Esophagus squamous epithelium (tissue), 4 donors: ENCODE results near the gene UNC79.

Experiments used
- POLR2A ChIP-seq, 4 donors: fragments of 450-650 bp; IDR thresholded peaks; one replicate each; pipeline ENCODE4 v1.6.1; 2017; ENCODE audit warnings: antibody characterized with exemption in 4 of 4, mild to moderate bottlenecking in 4 of 4, moderate library complexity in 3 of 4
- TF ChIP-seq, protein P1 (sequence below), 6 experiments: fragments of 450-650 bp in 4 of 6; fragments of 200-600 bp in 2 of 6; sonication (generic) in 2 of 6; IDR thresholded peaks; one replicate each; pipeline ENCODE4 v1.5.1; 2016 to 2019; ENCODE audit warnings: antibody characterized with exemption in 6 of 6, mild to moderate bottlenecking in 4 of 6, moderate library complexity in 4 of 6

DNA sequence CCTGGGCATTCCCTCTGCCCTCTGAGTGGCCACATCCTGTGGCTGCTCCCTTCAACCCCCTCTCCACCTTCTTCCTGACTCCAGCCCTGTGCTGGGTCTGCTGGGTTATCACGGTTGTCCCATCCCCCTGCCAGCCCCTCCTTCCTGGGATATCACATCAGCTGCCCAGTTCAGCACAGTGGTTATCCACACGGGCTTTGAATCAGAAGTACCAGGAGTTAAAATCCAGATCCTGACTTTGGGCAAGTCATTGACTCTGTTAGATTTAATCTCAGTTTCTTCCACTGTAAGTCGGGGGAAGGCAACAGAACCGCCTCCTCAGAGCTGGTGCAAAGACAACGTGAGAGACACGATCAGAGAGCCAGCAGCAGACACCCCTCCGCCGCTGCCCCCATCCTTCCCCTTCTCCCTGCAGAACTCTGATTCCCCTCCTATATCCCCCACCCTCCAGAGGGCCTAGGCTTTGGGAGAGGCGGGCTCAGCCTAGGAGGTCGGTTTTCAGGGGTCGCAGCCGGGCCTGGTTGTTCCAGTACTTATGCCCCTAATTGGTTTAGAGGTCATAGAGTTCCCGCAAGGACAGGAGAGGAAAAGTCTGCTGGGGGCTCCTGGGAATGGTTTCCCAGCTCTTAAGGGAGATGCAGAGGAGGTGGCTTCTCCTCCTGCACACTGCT, 315.0 kb downstream of the UNC79 start:
- TF ChIP-seq POLR2A (IDR thresholded peaks at IDR 0.05): no peak
- TF ChIP-seq, protein P1, sequence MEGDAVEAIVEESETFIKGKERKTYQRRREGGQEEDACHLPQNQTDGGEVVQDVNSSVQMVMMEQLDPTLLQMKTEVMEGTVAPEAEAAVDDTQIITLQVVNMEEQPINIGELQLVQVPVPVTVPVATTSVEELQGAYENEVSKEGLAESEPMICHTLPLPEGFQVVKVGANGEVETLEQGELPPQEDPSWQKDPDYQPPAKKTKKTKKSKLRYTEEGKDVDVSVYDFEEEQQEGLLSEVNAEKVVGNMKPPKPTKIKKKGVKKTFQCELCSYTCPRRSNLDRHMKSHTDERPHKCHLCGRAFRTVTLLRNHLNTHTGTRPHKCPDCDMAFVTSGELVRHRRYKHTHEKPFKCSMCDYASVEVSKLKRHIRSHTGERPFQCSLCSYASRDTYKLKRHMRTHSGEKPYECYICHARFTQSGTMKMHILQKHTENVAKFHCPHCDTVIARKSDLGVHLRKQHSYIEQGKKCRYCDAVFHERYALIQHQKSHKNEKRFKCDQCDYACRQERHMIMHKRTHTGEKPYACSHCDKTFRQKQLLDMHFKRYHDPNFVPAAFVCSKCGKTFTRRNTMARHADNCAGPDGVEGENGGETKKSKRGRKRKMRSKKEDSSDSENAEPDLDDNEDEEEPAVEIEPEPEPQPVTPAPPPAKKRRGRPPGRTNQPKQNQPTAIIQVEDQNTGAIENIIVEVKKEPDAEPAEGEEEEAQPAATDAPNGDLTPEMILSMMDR (IDR thresholded peaks at IDR 0.05): no peak
